ENCODE results near the gene MIR17HG.

Gene MIR17HG

GRCh38 chr13:91347202-91347995, at the start of gene MIR17HG:
Gene MIR17HG, plus strand, starts transcription at chr13:91347687.
- Mint-ChIP-seq H3K4me3 (peak within 1 kb of the TSS; percentile 98), H3K27me3 (no peaks in the 10 kb centered on the region), H3K4me1 (peaks cover 14% of the 10 kb centered on the region), H3K27ac (ENCODE audit: low read depth) (peak within 1 kb of the TSS; percentile 96), H3K9me3 (no peaks in the 10 kb centered on the region), H3K36me3 (ENCODE audit: insufficient read depth) (peaks cover 17% of the 10 kb centered on the region)
- peak; percentile 57 to 60 for DNase-seq (ENCODE audit: low spot score in 2 of 2)
- ATAC-seq (replicated peaks; ENCODE audit: extremely low read depth, poor library complexity, severe bottlenecking) = peak; percentile 47

DNA sequence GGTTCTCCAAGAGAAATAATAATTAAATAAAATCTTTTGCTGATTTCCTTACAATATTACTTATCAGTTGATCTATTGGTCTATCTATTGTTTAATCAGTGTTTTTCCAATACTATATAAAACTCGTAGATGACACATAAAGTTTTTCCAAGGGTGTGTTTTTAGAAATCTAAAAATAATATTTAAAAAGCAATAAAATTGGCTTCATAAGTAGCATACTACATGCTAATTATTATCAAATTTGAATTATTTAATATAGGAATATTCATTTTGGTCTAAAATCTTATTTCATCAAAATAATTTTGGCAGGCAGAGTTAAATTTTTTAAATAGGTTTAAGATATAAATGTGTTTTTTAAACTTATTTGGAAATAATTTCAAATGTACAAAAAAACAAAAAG, 49.4 kb upstream of the MIR17HG start:
- no peak for ATAC-seq (replicated peaks; ENCODE audit: extremely low read depth, poor library complexity, severe bottlenecking)

GRCh38 chr13:91302111-91302510, 45.4 kb upstream of the MIR17HG start:
- Mint-ChIP-seq H3K27ac (ENCODE audit: low read depth) (no peak overlapping the region), H3K27me3 (peaks cover 11% of the 10 kb centered on the region), H3K9me3 (no peaks in the 10 kb centered on the region), H3K4me1 (no peaks in the 10 kb centered on the region), H3K36me3 (ENCODE audit: insufficient read depth) (no peaks in the 10 kb centered on the region), H3K4me3 (no peak overlapping the region)
- ATAC-seq (replicated peaks; ENCODE audit: extremely low read depth, poor library complexity, severe bottlenecking) (no peak), DNase-seq (ENCODE audit: low spot score in 2 of 2) (no peak)

More for the DNA sequence above, 49.4 kb upstream of the MIR17HG start:
- H3K4me1 Mint-ChIP-seq = no peaks in the 10 kb centered on the region
- no peaks in the 10 kb centered on the region for H3K36me3 Mint-ChIP-seq (ENCODE audit: insufficient read depth)
- DNase-seq (ENCODE audit: low spot score in 2 of 2) = no peak
- H3K9me3 Mint-ChIP-seq = no peaks in the 10 kb centered on the region
- H3K27me3 Mint-ChIP-seq = peaks cover 37% of the 10 kb centered on the region
- H3K4me3 Mint-ChIP-seq = no peak overlapping the region
- H3K27ac Mint-ChIP-seq (ENCODE audit: low read depth) = no peak overlapping the region

DNA sequence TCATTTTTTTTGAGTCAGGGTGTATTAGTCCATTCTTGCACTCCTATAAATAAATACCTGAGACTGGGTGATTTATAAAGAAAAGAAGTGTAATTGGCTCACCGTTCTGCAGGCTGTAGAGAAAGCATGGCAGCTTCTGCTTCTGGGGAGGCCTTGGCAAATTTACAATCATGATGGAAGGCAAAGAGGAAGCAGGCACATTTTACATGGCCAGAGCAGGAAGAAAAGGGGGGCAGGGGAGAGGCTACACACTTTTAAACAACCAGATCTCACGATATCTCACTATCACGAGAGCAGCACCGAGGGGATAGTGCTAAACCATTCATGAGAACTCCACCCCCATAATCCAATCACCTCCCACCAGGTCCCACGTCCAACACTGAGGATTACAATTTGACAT, 44.5 kb upstream of the MIR17HG start:
- H3K27me3 Mint-ChIP-seq = peaks cover 9% of the 10 kb centered on the region
- H3K4me3 Mint-ChIP-seq = no peak overlapping the region
- DNase-seq (ENCODE audit: low spot score in 2 of 2) (no peak), ATAC-seq (replicated peaks; ENCODE audit: extremely low read depth, poor library complexity, severe bottlenecking) (no peak)
- no peaks in the 10 kb centered on the region for H3K4me1 Mint-ChIP-seq
- H3K36me3 Mint-ChIP-seq (ENCODE audit: insufficient read depth) = no peaks in the 10 kb centered on the region
- H3K27ac Mint-ChIP-seq (ENCODE audit: low read depth) = no peak overlapping the region
- no peaks in the 10 kb centered on the region for H3K9me3 Mint-ChIP-seq

DNA sequence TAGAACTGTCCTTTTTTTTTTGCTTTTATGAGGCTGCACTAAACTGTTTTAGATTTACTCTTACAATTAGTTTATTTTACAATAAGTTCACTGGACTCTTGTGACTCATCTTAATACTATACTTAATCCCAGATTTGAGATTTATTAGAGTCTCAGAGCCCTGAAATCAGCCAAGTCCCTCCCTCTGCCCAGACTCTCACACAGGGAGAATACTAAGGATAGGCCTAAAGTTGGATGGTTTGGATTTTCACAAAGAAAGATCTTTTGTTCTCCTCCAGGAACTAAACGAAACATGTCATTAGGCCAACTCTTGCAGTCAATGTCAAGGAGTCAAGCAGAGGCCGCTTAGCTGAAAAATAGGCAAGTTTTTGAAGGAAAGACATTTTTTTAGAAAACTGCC, 42.7 kb upstream of the MIR17HG start:
- no peaks in the 10 kb centered on the region for H3K4me1 Mint-ChIP-seq
- H3K27ac Mint-ChIP-seq (ENCODE audit: low read depth) = no peak overlapping the region
- DNase-seq (ENCODE audit: low spot score in 2 of 2) (no peak), ATAC-seq (replicated peaks; ENCODE audit: extremely low read depth, poor library complexity, severe bottlenecking) (no peak)
- H3K4me3 Mint-ChIP-seq = no peak overlapping the region
- no peaks in the 10 kb centered on the region for H3K9me3 Mint-ChIP-seq
- H3K36me3 Mint-ChIP-seq (ENCODE audit: insufficient read depth) = no peaks in the 10 kb centered on the region
- peaks cover 9% of the 10 kb centered on the region for H3K27me3 Mint-ChIP-seq

DNA sequence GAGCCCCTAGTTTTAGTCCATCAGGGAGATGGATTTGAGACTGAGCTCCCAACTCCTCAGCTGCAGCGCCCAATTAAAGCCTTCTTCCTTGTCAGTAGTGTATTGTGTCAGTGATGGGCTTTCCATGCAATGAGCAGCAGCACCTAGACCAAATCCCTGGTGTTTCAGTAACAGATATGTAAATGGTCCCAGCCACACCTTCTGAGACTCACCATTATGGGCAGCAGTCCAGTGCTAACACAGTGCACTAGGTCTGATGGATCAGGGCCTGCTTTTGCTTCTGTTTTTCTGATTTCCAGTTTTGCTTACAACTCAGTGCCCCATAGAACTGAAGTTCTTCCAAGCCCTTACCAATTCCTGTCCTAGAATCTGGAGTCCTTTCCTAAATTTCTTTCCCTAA, 41.8 kb upstream of the MIR17HG start:
- Mint-ChIP-seq H3K9me3 (no peaks in the 10 kb centered on the region), H3K36me3 (ENCODE audit: insufficient read depth) (no peaks in the 10 kb centered on the region), H3K4me1 (no peaks in the 10 kb centered on the region), H3K27ac (ENCODE audit: low read depth) (no peak overlapping the region), H3K27me3 (peaks cover 4% of the 10 kb centered on the region), H3K4me3 (no peak overlapping the region)
- no peak for DNase-seq (ENCODE audit: low spot score in 2 of 2)
- ATAC-seq (replicated peaks; ENCODE audit: extremely low read depth, poor library complexity, severe bottlenecking) = no peak

DNA sequence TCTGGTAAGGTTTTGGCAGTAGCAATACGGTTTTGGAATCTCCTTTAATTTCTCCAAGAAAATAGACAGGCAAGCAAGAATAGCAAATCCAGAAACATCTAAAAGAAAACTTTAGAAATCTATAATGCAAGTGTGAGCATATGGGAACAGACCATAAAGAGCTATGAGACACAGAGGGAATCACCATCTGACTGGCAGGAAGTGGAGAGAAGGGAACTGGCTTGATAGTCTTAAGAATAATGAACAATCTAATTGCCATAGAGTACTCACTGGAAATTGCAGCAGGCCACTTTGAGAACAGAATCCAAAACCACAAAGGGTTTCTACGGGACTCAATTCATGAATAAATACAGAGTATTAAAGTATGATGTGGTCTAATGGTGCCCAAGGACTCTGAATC, 39.6 kb upstream of the MIR17HG start:
- ATAC-seq (replicated peaks; ENCODE audit: extremely low read depth, poor library complexity, severe bottlenecking) (no peak), DNase-seq (ENCODE audit: low spot score in 2 of 2) (no peak)
- H3K36me3 Mint-ChIP-seq (ENCODE audit: insufficient read depth) = no peaks in the 10 kb centered on the region
- no peak overlapping the region for H3K27ac Mint-ChIP-seq (ENCODE audit: low read depth)
- H3K4me3 Mint-ChIP-seq = no peak overlapping the region
- H3K4me1 Mint-ChIP-seq = no peaks in the 10 kb centered on the region
- H3K27me3 Mint-ChIP-seq = no peaks in the 10 kb centered on the region
- no peaks in the 10 kb centered on the region for H3K9me3 Mint-ChIP-seq

GRCh38 chr13:91308299-91308698, 39.2 kb upstream of the MIR17HG start:
- Mint-ChIP-seq H3K4me1 (no peaks in the 10 kb centered on the region), H3K27me3 (no peaks in the 10 kb centered on the region), H3K27ac (ENCODE audit: low read depth) (no peak overlapping the region), H3K36me3 (ENCODE audit: insufficient read depth) (no peaks in the 10 kb centered on the region), H3K9me3 (no peaks in the 10 kb centered on the region), H3K4me3 (no peak overlapping the region)
- DNase-seq (ENCODE audit: low spot score in 2 of 2) (no peak), ATAC-seq (replicated peaks; ENCODE audit: extremely low read depth, poor library complexity, severe bottlenecking) (no peak)

DNA sequence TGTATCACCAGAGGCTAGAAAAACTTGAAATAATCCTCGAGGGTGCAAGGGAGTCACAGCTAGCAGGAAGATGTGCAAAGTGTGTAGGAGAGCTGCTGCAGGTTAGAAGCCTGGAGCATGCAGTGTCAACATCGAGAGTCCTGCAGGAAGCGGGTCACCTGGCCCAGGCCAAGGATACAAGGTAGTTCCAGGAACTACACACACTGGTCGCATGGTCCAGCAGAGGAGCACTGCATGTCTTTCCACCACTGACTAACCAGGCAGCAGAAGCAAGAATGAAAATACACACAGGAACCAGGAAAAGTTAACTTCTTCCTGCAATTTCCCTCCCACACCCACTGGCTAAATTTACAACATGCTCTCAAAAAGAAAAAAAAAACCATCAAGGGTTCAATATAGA, 36.0 kb upstream of the MIR17HG start:
- no peaks in the 10 kb centered on the region for H3K4me1 Mint-ChIP-seq
- H3K27ac Mint-ChIP-seq (ENCODE audit: low read depth) = no peak overlapping the region
- H3K4me3 Mint-ChIP-seq = no peak overlapping the region
- DNase-seq (ENCODE audit: low spot score in 2 of 2) (no peak), ATAC-seq (replicated peaks; ENCODE audit: extremely low read depth, poor library complexity, severe bottlenecking) (no peak)
- no peaks in the 10 kb centered on the region for H3K9me3 Mint-ChIP-seq
- H3K27me3 Mint-ChIP-seq = peaks cover 3% of the 10 kb centered on the region
- H3K36me3 Mint-ChIP-seq (ENCODE audit: insufficient read depth) = no peaks in the 10 kb centered on the region

GRCh38 chr13:91312324-91312723, 35.2 kb upstream of the MIR17HG start:
- no peaks in the 10 kb centered on the region for H3K4me1 Mint-ChIP-seq
- H3K27ac Mint-ChIP-seq (ENCODE audit: low read depth) = no peak overlapping the region
- no peaks in the 10 kb centered on the region for H3K36me3 Mint-ChIP-seq (ENCODE audit: insufficient read depth)
- ATAC-seq (replicated peaks; ENCODE audit: extremely low read depth, poor library complexity, severe bottlenecking) (no peak), DNase-seq (ENCODE audit: low spot score in 2 of 2) (no peak)
- no peak overlapping the region for H3K4me3 Mint-ChIP-seq
- H3K27me3 Mint-ChIP-seq = peaks cover 10% of the 10 kb centered on the region
- H3K9me3 Mint-ChIP-seq = no peaks in the 10 kb centered on the region

DNA sequence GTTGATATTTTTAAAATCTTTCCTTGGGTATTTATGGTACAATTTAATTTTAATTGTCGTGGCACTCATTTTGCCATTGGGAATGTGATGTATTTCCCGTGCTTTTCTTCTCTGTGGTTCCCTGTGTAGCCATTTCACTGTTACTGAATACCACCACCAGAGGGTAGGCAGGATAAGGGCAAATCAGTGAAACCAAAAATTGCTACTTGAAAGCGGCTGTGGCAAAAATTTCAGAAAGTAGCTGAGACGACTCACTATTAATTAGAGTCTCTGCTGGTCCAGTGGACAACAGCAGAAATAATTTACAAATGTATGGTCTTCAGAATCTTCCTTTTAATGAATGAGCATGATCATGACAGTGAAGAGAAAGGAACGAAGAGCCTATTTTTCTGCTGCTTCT, 34.4 kb upstream of the MIR17HG start:
- Mint-ChIP-seq H3K4me3 (peak overlapping the region; percentile 37), H3K27ac (ENCODE audit: low read depth) (no peak overlapping the region)

DNA sequence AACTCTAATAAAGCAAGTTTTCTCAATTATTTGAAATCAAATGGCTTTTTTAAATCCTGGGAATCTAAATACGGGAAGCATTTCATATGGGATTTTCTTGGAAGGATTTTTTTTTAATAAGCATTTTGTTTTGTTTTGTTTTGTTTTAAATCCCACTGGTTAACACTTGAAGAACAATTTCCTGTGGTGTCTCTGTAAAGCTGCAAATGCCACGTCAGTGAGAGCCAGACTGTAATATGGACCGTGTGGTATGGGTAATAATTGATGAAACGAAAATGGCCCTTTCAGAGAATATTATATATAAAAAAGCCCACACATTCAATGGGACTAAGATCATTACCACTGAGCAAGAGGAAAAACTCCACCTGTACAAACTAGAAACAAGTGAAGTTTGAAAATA, 33.9 kb upstream of the MIR17HG start:
- H3K4me3 Mint-ChIP-seq = peak overlapping the region; percentile 37
- H3K36me3 Mint-ChIP-seq (ENCODE audit: insufficient read depth) = no peaks in the 10 kb centered on the region
- H3K9me3 Mint-ChIP-seq = no peaks in the 10 kb centered on the region
- DNase-seq (ENCODE audit: low spot score in 2 of 2) = no peak
- H3K27ac Mint-ChIP-seq (ENCODE audit: low read depth) = no peak overlapping the region
- ATAC-seq (replicated peaks; ENCODE audit: extremely low read depth, poor library complexity, severe bottlenecking) = peak; percentile 83
- peaks cover 10% of the 10 kb centered on the region for H3K27me3 Mint-ChIP-seq
- no peaks in the 10 kb centered on the region for H3K4me1 Mint-ChIP-seq

More for the DNA sequence above, 34.4 kb upstream of the MIR17HG start:
- no peaks in the 10 kb centered on the region for H3K4me1 Mint-ChIP-seq
- peaks cover 10% of the 10 kb centered on the region for H3K27me3 Mint-ChIP-seq
- no peaks in the 10 kb centered on the region for H3K36me3 Mint-ChIP-seq (ENCODE audit: insufficient read depth)
- no peak for DNase-seq (ENCODE audit: low spot score in 2 of 2)
- no peaks in the 10 kb centered on the region for H3K9me3 Mint-ChIP-seq
- peak; percentile 65 for ATAC-seq (replicated peaks; ENCODE audit: extremely low read depth, poor library complexity, severe bottlenecking)

- no peak for ATAC-seq (replicated peaks; ENCODE audit: extremely low read depth, poor library complexity, severe bottlenecking)
- Mint-ChIP-seq H3K27me3 (peaks cover 10% of the 10 kb centered on the region), H3K4me3 (no peak overlapping the region), H3K36me3 (ENCODE audit: insufficient read depth) (no peaks in the 10 kb centered on the region), H3K4me1 (no peaks in the 10 kb centered on the region), H3K9me3 (no peaks in the 10 kb centered on the region), H3K27ac (ENCODE audit: low read depth) (no peak overlapping the region)
- no peak for DNase-seq (ENCODE audit: low spot score in 2 of 2)
Observed at GRCh38 chr13:91314888-91315287, 32.6 kb upstream of the MIR17HG start.
